ENCODE data around the gene OSBPL2.

DNA sequence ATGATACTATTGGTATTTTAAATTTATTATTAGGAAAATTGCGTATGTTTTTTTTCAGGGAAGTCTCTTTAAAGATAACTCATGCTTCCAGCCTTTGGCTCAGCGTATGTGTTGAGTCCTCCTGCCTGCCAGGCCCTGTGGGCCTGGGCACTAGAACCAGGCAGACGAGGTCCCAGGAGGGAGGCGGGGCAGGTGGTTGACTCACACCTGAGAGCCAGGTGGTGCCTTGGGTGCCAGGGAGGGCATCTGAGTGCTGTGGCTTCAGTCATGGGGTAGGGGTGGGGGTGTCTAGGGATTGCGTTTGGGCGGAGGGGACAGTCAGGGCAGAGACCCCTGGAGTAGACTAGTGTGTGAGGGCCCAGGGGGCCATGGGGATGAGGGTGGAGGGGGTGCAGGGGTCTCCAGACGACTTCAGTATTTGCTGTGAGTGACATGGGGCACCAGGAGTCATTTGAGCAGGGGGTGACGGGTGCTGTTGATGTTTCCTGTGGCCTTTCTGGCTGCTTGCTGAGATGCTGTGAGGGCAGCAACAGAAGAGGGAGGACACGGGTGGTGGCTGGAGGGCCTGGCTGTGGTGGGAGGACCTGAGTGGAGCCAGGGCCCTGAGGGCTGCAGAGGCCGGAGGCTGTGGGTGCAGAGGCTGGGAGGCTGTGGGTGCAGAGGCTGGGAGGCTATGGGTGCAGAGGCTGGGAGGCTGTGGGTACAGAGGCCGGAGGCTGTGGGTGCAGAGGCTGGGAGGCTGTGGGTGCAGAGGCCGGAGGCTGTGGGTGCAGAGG, 49.6 kb downstream of the OSBPL2 start:
- no peak for TF ChIP-seq KLF16 (tag by site-specific recombination; IDR thresholded peaks at IDR 0.05)
- TF ChIP-seq, protein P1, sequence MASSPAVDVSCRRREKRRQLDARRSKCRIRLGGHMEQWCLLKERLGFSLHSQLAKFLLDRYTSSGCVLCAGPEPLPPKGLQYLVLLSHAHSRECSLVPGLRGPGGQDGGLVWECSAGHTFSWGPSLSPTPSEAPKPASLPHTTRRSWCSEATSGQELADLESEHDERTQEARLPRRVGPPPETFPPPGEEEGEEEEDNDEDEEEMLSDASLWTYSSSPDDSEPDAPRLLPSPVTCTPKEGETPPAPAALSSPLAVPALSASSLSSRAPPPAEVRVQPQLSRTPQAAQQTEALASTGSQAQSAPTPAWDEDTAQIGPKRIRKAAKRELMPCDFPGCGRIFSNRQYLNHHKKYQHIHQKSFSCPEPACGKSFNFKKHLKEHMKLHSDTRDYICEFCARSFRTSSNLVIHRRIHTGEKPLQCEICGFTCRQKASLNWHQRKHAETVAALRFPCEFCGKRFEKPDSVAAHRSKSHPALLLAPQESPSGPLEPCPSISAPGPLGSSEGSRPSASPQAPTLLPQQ (tag by site-specific recombination; IDR thresholded peaks at IDR 0.05), result no peak
- no peak for TF ChIP-seq ZNF184 (tag by site-specific recombination; IDR thresholded peaks at IDR 0.05)
- TF ChIP-seq ZNF121 (tag by site-specific recombination; IDR thresholded peaks at IDR 0.05), result no peak
- TF ChIP-seq ZNF596 (tag by site-specific recombination; IDR thresholded peaks at IDR 0.05), result no peak
- no peak for TF ChIP-seq ZBTB7A (tag by site-specific recombination; IDR thresholded peaks at IDR 0.05; ENCODE audit: low read depth)
- no peak for TF ChIP-seq ZNF146 (tag by site-specific recombination; IDR thresholded peaks at IDR 0.05)
- TF ChIP-seq GLI4 (tag by site-specific recombination; IDR thresholded peaks at IDR 0.05), result no peak
- TF ChIP-seq ZNF391 (tag by site-specific recombination; IDR thresholded peaks at IDR 0.05; ENCODE audit: borderline replicate concordance, low read depth), result no peak

Measured in HEK293 (cell line).